ENCODE data around the gene SEPTIN3.
A peak's percentile ranks its signal among the peaks of the same experiment; 100 is the strongest.

The SEPTIN3 gene

GRCh38 chr22:41963453-41964111, 5.7 kb upstream of the SEPTIN3 start:
- Mint-ChIP-seq H3K4me3 (no peak overlapping the region), H3K36me3 (no peaks in the 10 kb centered on the region), H3K27ac (no peak overlapping the region), H3K9me3 (no peaks in the 10 kb centered on the region), H3K27me3 (no peaks in the 10 kb centered on the region), H3K4me1 (no peaks in the 10 kb centered on the region)

- Mint-ChIP-seq H3K27me3 (no peaks in the 10 kb centered on the region), H3K36me3 (no peaks in the 10 kb centered on the region), H3K4me1 (no peaks in the 10 kb centered on the region), H3K9me3 (no peaks in the 10 kb centered on the region), H3K27ac (no peak overlapping the region), H3K4me3 (no peak overlapping the region)
These were observed 5.1 kb upstream of the SEPTIN3 start for GRCh38 chr22:41964112-41964491.

GRCh38 chr22:41966225-41966606, 3.0 kb upstream of the SEPTIN3 start:
- Mint-ChIP-seq H3K27me3 (peaks cover 3% of the 10 kb centered on the region), H3K36me3 (no peaks in the 10 kb centered on the region), H3K4me1 (no peaks in the 10 kb centered on the region), H3K9me3 (no peaks in the 10 kb centered on the region), H3K27ac (peak overlapping the region; percentile 8), H3K4me3 (no peak overlapping the region)

- H3K36me3 Mint-ChIP-seq, result no peaks in the 10 kb centered on the region
- no peak overlapping the region for H3K4me3 Mint-ChIP-seq
- no peak overlapping the region for H3K27ac Mint-ChIP-seq
- no peaks in the 10 kb centered on the region for H3K9me3 Mint-ChIP-seq
- peaks cover 3% of the 10 kb centered on the region for H3K27me3 Mint-ChIP-seq
- no peaks in the 10 kb centered on the region for H3K4me1 Mint-ChIP-seq
These were observed 2.5 kb upstream of the SEPTIN3 start for GRCh38 chr22:41966607-41967240.

GRCh38 chr22:41968601-41969000, 642 bp upstream of the SEPTIN3 start:
- H3K27me3 Mint-ChIP-seq, result peaks cover 7% of the 10 kb centered on the region
- no peak overlapping the region for H3K27ac Mint-ChIP-seq
- no peaks in the 10 kb centered on the region for H3K9me3 Mint-ChIP-seq
- H3K36me3 Mint-ChIP-seq, result no peaks in the 10 kb centered on the region
- H3K4me1 Mint-ChIP-seq, result no peaks in the 10 kb centered on the region
- no peak overlapping the region for H3K4me3 Mint-ChIP-seq

GRCh38 chr22:41970601-41971000, 1.4 kb downstream of the SEPTIN3 start:
- Mint-ChIP-seq H3K4me3 (no peak overlapping the region), H3K4me1 (peaks cover 1% of the 10 kb centered on the region), H3K27ac (no peak overlapping the region), H3K9me3 (no peaks in the 10 kb centered on the region), H3K27me3 (peaks cover 15% of the 10 kb centered on the region), H3K36me3 (no peaks in the 10 kb centered on the region)

GRCh38 chr22:41971431-41971830, 2.2 kb downstream of the SEPTIN3 start:
- Mint-ChIP-seq H3K27ac (no peak overlapping the region), H3K36me3 (no peaks in the 10 kb centered on the region), H3K9me3 (no peaks in the 10 kb centered on the region), H3K4me3 (no peak overlapping the region), H3K4me1 (peaks cover 8% of the 10 kb centered on the region), H3K27me3 (peaks cover 22% of the 10 kb centered on the region)

GRCh38 chr22:41974691-41975290, 5.5 kb downstream of the SEPTIN3 start:
- Mint-ChIP-seq H3K9me3 (no peaks in the 10 kb centered on the region), H3K4me1 (peaks cover 8% of the 10 kb centered on the region), H3K27ac (no peak overlapping the region), H3K27me3 (peaks cover 28% of the 10 kb centered on the region), H3K36me3 (no peaks in the 10 kb centered on the region), H3K4me3 (peak overlapping the region; percentile 39)

GRCh38 chr22:41975299-41976069, 6.2 kb downstream of the SEPTIN3 start:
- Mint-ChIP-seq H3K27me3 (peaks cover 28% of the 10 kb centered on the region), H3K36me3 (no peaks in the 10 kb centered on the region), H3K4me1 (peaks cover 8% of the 10 kb centered on the region), H3K27ac (peak overlapping the region; percentile 17), H3K9me3 (no peaks in the 10 kb centered on the region), H3K4me3 (peak overlapping the region; percentile 79)

GRCh38 chr22:41976070-41976901, 7.0 kb downstream of the SEPTIN3 start:
- Mint-ChIP-seq H3K9me3 (no peaks in the 10 kb centered on the region), H3K4me3 (peak overlapping the region; percentile 79), H3K27ac (no peak overlapping the region), H3K27me3 (peaks cover 25% of the 10 kb centered on the region), H3K4me1 (peaks cover 8% of the 10 kb centered on the region), H3K36me3 (no peaks in the 10 kb centered on the region)

- Mint-ChIP-seq H3K27me3 (peaks cover 25% of the 10 kb centered on the region), H3K9me3 (no peaks in the 10 kb centered on the region), H3K4me3 (peak overlapping the region; percentile 23), H3K27ac (no peak overlapping the region), H3K36me3 (no peaks in the 10 kb centered on the region), H3K4me1 (peaks cover 8% of the 10 kb centered on the region)
These were observed 7.8 kb downstream of the SEPTIN3 start for GRCh38 chr22:41976961-41977566.

- no peaks in the 10 kb centered on the region for H3K36me3 Mint-ChIP-seq
- peaks cover 8% of the 10 kb centered on the region for H3K4me1 Mint-ChIP-seq
- no peak overlapping the region for H3K27ac Mint-ChIP-seq
- H3K27me3 Mint-ChIP-seq, result peaks cover 20% of the 10 kb centered on the region
- H3K9me3 Mint-ChIP-seq, result no peaks in the 10 kb centered on the region
- no peak overlapping the region for H3K4me3 Mint-ChIP-seq
These were observed 9.5 kb downstream of the SEPTIN3 start for GRCh38 chr22:41978732-41979131.

GRCh38 chr22:41979423-41980250, 10.4 kb downstream of the SEPTIN3 start:
- Mint-ChIP-seq H3K4me1 (peaks cover 8% of the 10 kb centered on the region), H3K4me3 (no peak overlapping the region), H3K36me3 (no peaks in the 10 kb centered on the region), H3K9me3 (no peaks in the 10 kb centered on the region), H3K27ac (no peak overlapping the region), H3K27me3 (peaks cover 20% of the 10 kb centered on the region)

- Mint-ChIP-seq H3K27me3 (peaks cover 2% of the 10 kb centered on the region), H3K27ac (no peak overlapping the region), H3K4me1 (no peaks in the 10 kb centered on the region), H3K36me3 (no peaks in the 10 kb centered on the region), H3K9me3 (no peaks in the 10 kb centered on the region), H3K4me3 (no peak overlapping the region)
These were observed 13.6 kb downstream of the SEPTIN3 start for GRCh38 chr22:41982865-41983264.
